ENCODE results near the gene BLID. TPM values are rescaled to one million over a fixed set of nuclear protein-coding genes. Genes with fewer than 3 reads are reported as not detected.

Gene BLID
- total and polyA plus RNA-seq, 2 experiments from 2014 or later = 2.9 to 4.1 TPM

DNA sequence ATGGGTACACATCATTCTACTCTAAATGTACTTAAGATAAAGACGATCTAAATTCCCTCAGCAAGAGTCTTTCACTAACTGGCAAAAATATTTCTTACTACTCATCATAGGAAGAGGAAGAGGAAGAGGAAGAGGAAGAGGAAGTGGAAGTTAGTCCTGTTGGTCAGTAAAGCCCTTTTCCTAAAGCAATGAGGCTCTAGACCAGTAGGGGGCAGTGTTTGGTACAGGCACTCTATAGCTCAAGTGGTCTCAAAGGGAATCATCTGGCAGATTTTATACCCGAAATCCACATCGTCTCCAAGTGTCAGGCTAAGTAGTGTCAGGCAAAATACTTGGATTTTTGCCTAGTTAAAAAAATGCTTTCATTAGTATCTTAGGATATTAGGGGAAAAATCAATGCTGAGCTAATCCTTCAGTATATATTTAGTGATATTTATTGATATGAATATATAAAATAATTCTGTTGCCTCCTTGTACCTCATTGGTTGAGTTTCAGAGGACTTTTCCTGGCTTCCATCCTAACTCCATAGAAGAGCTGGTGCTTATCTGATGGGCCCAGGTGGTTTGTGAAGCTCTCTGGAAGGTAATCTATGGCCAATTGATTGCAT, 7.7 kb downstream of the BLID start:
- Histone ChIP-seq H3K79me2 (ENCODE audit: insufficient read depth) (peaks cover 100% of the 10 kb centered on the region), H3K27ac (peak overlapping the region; percentile 93), H3K9ac (no peak overlapping the region), H2AFZ (no peak overlapping the region), H3F3A (ENCODE audit: insufficient read depth) (peaks cover 97% of the 10 kb centered on the region), H3K4me3 (no peak overlapping the region), H3K9me2 (ENCODE audit: insufficient read depth) (no peaks in the 10 kb centered on the region), H3K9me3 (ENCODE audit: low read depth) (no peaks in the 10 kb centered on the region), H3K27me3 (replicated peaks; ENCODE audit: insufficient read depth) (no peaks in the 10 kb centered on the region), H3K4me2 (ENCODE audit: unreplicated experiment) (peak overlapping the region; percentile 20), H3K36me3 (ENCODE audit: low read depth) (peaks cover 83% of the 10 kb centered on the region), H3K4me1 (ENCODE audit: insufficient read depth) (peaks cover 84% of the 10 kb centered on the region), H4K20me1 (ENCODE audit: insufficient read depth) (no peaks in the 10 kb centered on the region; the same call in 1 of the 2 replicates)
- TF ChIP-seq EZH2phosphoT487 (IDR thresholded peaks at IDR 0.05; ENCODE audit: insufficient read depth, low read depth) = no peak
- no peak for TF ChIP-seq EZH2 (IDR thresholded peaks at IDR 0.05; ENCODE audit: insufficient read depth, poor library complexity, severe bottlenecking)
- WGBS, 2 experiments (ENCODE audit: low coverage in 1 of 2, low lambda C conversion rate in 2 of 2, missing lambda C conversion rate in 2 of 2) = 79 to 85% methylated on average over 3 of the region's 3 CpGs
- no peak for DNase-seq
- in situ Hi-C loops (cut with MboI) = no loop called here

DNA sequence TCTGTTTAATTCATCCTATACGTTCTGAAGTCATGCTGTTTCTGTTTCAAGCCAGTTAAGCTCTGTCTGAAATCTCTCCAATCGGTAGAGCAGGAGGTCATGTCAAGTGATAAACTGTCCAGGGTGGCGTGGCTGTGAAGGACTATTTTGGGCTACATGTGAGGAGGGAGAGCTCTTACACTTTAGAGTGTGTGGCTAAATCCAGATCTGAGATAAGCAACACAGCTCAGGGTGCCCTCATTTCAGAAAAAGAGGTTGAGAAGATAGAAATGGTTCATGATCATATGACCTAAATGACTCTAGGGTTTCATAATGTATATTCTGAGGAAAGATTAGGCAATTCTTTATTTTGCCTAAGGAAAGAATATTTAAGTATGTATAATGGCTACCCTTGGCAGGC, 8.4 kb downstream of the BLID start:
- 69 to 71% methylated on average over 3 of the region's 3 CpGs for WGBS, 2 experiments (ENCODE audit: low coverage in 1 of 2, low lambda C conversion rate in 2 of 2, missing lambda C conversion rate in 2 of 2)
- Histone ChIP-seq H3K4me3 (no peak overlapping the region), H3K9ac (no peak overlapping the region), H3F3A (ENCODE audit: insufficient read depth) (peaks cover 97% of the 10 kb centered on the region), H3K27ac (peak overlapping the region; percentile 93), H3K9me2 (ENCODE audit: insufficient read depth) (no peaks in the 10 kb centered on the region), H4K20me1 (ENCODE audit: insufficient read depth) (no peaks in the 10 kb centered on the region; the same call in 1 of the 2 replicates), H3K4me2 (ENCODE audit: unreplicated experiment) (peak overlapping the region; percentile 20), H3K79me2 (ENCODE audit: insufficient read depth) (peaks cover 100% of the 10 kb centered on the region), H3K27me3 (replicated peaks; ENCODE audit: insufficient read depth) (no peaks in the 10 kb centered on the region), H3K36me3 (ENCODE audit: low read depth) (peaks cover 81% of the 10 kb centered on the region), H3K9me3 (ENCODE audit: low read depth) (no peaks in the 10 kb centered on the region), H2AFZ (no peak overlapping the region), H3K4me1 (ENCODE audit: insufficient read depth) (peaks cover 84% of the 10 kb centered on the region)
- DNase-seq = no peak
- TF ChIP-seq EZH2 (IDR thresholded peaks at IDR 0.05; ENCODE audit: insufficient read depth, poor library complexity, severe bottlenecking) = no peak
- TF ChIP-seq EZH2phosphoT487 (IDR thresholded peaks at IDR 0.05; ENCODE audit: insufficient read depth, low read depth) = no peak
- in situ Hi-C loops (cut with MboI) = no loop called here

DNA sequence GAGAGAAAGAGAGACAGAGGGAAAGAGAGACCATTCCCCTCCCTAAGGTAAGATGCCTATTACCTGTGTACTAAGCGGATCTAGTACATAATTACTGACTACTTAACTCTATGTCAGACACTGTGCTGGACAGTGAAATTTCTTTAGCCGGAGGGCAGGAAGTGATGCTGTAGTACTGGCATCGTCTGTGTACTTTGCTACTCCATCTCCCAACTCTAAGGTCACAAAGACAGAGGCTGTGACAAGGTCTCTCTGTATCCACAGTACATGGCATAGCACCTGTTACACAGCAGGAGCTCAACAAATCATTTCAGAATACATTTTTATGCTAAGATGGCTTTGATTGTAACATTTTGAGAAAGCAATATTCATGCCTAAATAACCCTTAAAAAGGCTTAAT, 9.0 kb downstream of the BLID start:
- H3K4me3 ChIP-seq = no peak overlapping the region
- H2AFZ ChIP-seq = no peak overlapping the region
- H3K9me2 ChIP-seq (ENCODE audit: insufficient read depth) = no peaks in the 10 kb centered on the region
- H3F3A ChIP-seq (ENCODE audit: insufficient read depth) = peaks cover 97% of the 10 kb centered on the region
- no peak overlapping the region for H3K4me2 ChIP-seq (ENCODE audit: unreplicated experiment)
- H3K4me1 ChIP-seq (ENCODE audit: insufficient read depth) = peaks cover 84% of the 10 kb centered on the region
- no peaks in the 10 kb centered on the region; the same call in 1 of the 2 replicates for H4K20me1 ChIP-seq (ENCODE audit: insufficient read depth)
- no peak for TF ChIP-seq EZH2 (IDR thresholded peaks at IDR 0.05; ENCODE audit: insufficient read depth, poor library complexity, severe bottlenecking)
- TF ChIP-seq EZH2phosphoT487 (IDR thresholded peaks at IDR 0.05; ENCODE audit: insufficient read depth, low read depth) = no peak
- no peak overlapping the region for H3K9ac ChIP-seq
- H3K9me3 ChIP-seq (ENCODE audit: low read depth) = no peaks in the 10 kb centered on the region
- DNase-seq = no peak
- H3K27ac ChIP-seq = peak overlapping the region; percentile 93
- no peaks in the 10 kb centered on the region for H3K27me3 ChIP-seq (replicated peaks; ENCODE audit: insufficient read depth)
- 76 to 78% methylated on average over 3 of the region's 3 CpGs for whole genome bisulfite sequencing, 2 experiments (ENCODE audit: low coverage in 1 of 2, low lambda C conversion rate in 2 of 2, missing lambda C conversion rate in 2 of 2)
- in situ Hi-C loops (cut with MboI) = no loop called here
- H3K36me3 ChIP-seq (ENCODE audit: low read depth) = peaks cover 76% of the 10 kb centered on the region
- peaks cover 100% of the 10 kb centered on the region for H3K79me2 ChIP-seq (ENCODE audit: insufficient read depth)

DNA sequence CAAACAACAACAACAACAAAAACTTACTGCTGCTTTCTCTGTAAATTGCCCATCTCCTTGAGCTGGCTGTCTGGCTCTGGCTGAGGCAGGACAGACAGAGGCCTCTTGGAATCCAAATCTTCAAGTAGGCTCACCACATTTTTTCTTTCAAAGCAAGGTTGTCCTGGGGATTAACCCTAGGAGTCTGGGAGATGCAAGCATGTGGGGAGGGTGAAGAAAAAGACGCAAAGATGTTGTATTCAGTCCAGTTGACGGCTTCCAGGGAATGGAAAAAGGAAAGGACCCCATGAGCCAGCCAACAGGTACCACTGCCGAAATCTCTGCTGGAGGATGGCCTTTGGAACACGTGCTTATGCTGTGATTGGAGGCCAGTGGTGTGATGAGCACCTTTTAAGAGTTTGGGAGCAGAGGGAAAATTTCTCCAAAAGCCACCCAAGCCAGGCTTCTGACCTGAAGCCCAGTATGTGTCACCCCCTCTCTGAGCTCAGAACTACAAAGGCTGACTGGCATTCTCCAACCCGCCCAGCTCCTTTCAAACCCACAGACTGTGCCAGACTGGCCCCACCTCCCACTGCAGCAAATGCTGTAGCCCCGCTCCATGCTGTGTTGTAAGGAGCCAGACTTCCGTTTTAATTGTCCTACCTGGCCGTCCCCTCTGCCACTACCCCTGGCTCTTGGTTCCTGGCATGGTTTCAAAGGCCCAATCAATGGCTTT, 10.8 kb downstream of the BLID start:
- H3K27ac ChIP-seq = peak overlapping the region; percentile 93
- H3K9me3 ChIP-seq (ENCODE audit: low read depth) = no peaks in the 10 kb centered on the region
- H3K4me2 ChIP-seq (ENCODE audit: unreplicated experiment) = peak overlapping the region; percentile 100
- H3K4me3 ChIP-seq = peak overlapping the region; percentile 15; the same call in 1 of the 2 replicates
- no peaks in the 10 kb centered on the region for H3K9me2 ChIP-seq (ENCODE audit: insufficient read depth)
- H2AFZ ChIP-seq = no peak overlapping the region
- TF ChIP-seq EZH2 (IDR thresholded peaks at IDR 0.05; ENCODE audit: insufficient read depth, poor library complexity, severe bottlenecking) (no peak), EZH2phosphoT487 (IDR thresholded peaks at IDR 0.05; ENCODE audit: insufficient read depth, low read depth) (no peak)
- peaks cover 100% of the 10 kb centered on the region for H3K79me2 ChIP-seq (ENCODE audit: insufficient read depth)
- 83% methylated on average over 8 of the region's 8 CpGs for WGBS, 2 experiments (ENCODE audit: low coverage in 1 of 2, low lambda C conversion rate in 2 of 2, missing lambda C conversion rate in 2 of 2)
- in situ Hi-C loops (cut with MboI) = no loop called here
- peaks cover 97% of the 10 kb centered on the region for H3F3A ChIP-seq (ENCODE audit: insufficient read depth)
- H3K36me3 ChIP-seq (ENCODE audit: low read depth) = peaks cover 67% of the 10 kb centered on the region
- H4K20me1 ChIP-seq (ENCODE audit: insufficient read depth) = no peaks in the 10 kb centered on the region; the same call in 1 of the 2 replicates
- H3K9ac ChIP-seq = peak overlapping the region; percentile 93
- no peaks in the 10 kb centered on the region for H3K27me3 ChIP-seq (replicated peaks; ENCODE audit: insufficient read depth)
- peaks cover 84% of the 10 kb centered on the region for H3K4me1 ChIP-seq (ENCODE audit: insufficient read depth)
- DNase-seq = peak; percentile 65

Measured in GM23248 (cell line).